A673 (cell line): Measurements from ENCODE around the gene RAP1GDS1. TPM values are rescaled to one million over a fixed set of nuclear protein-coding genes. Genes with fewer than 3 reads are reported as not detected.

Source experiments
- BruUV-seq: library from RNA; stranded (reverse); fragments of 400-500 nt; replicated peaks from 2 replicates; lab custom pipeline; 2021; lab: Mats Ljungman, UMichigan
- CTCF ChIA-PET: fragments of 300-600 bp; sonication (Branson Sonifier 250); formaldehyde crosslinking; loops from one replicate; lab custom pipeline; 2022; ENCODE audit warnings: antibody characterized with exemption; lab: Charles Lee
- POLR2A ChIA-PET: fragments of 300-600 bp; sonication (Branson Sonifier 250); formaldehyde crosslinking; loops from one replicate; lab custom pipeline; 2022; ENCODE audit warnings: antibody characterized with exemption; ENCODE audit not compliant: low non-redundant PET; lab: Charles Lee
- DNase-seq: peaks from one replicate; pipeline ENCODE4 v3.0.0-alpha.2; 2015; ENCODE audit warnings: low spot score
- H3K27ac ChIP-seq: fragments of 200-600 bp; sonication (generic); 2 replicates; pipeline ENCODE4 v1.5.1; 2016; ENCODE audit warnings: mixed run types, low read depth, mild to moderate bottlenecking, mixed read lengths, antibody characterized with exemption, low read length; ENCODE audit not compliant: poor library complexity, severe bottlenecking
- H3K27me3 ChIP-seq: fragments of 200-600 bp; sonication (generic); replicated peaks from 2 replicates; pipeline ENCODE4 v1.6.1; 2017; ENCODE audit warnings: mixed run types, low read depth, mild to moderate bottlenecking, mixed read lengths, antibody characterized with exemption, low read length; ENCODE audit not compliant: insufficient read depth, poor library complexity
- H3K36me3 ChIP-seq: fragments of 200-600 bp; sonication (generic); 2 replicates; pipeline ENCODE4 v1.6.1; 2016; ENCODE audit warnings: mixed run types, mild to moderate bottlenecking, mixed read lengths, antibody characterized with exemption, low read length; ENCODE audit not compliant: insufficient read depth, poor library complexity, severe bottlenecking
- H3K4me1 ChIP-seq: fragments of 200-600 bp; sonication (generic); 2 replicates; pipeline ENCODE4 v1.6.1; 2017; ENCODE audit warnings: mixed run types, mild to moderate bottlenecking, mixed read lengths, antibody characterized with exemption, low read length; ENCODE audit not compliant: insufficient read depth, poor library complexity, severe bottlenecking
- H3K4me3 ChIP-seq: fragments of 200-600 bp; sonication (generic); 2 replicates; pipeline ENCODE4 v1.5.1; 2016; ENCODE audit warnings: low read depth, mixed run types, mild to moderate bottlenecking, mixed read lengths, low read length; ENCODE audit not compliant: poor library complexity, severe bottlenecking
- H3K9me3 ChIP-seq: fragments of 200-600 bp; sonication (generic); 2 replicates; pipeline ENCODE4 v1.6.1; 2016; ENCODE audit warnings: mixed run types, low read depth, mild to moderate bottlenecking, mixed read lengths, antibody characterized with exemption, low read length; ENCODE audit not compliant: poor library complexity, severe bottlenecking
- EZH2 ChIP-seq: fragments of 200-600 bp; sonication (generic); IDR thresholded peaks from 2 replicates; pipeline ENCODE4 v1.6.1; 2017; ENCODE audit warnings: borderline replicate concordance, low read depth, mild to moderate bottlenecking, mixed read lengths, antibody characterized with exemption, low read length; ENCODE audit not compliant: poor library complexity, severe bottlenecking
- intact Hi-C: fragments of 100-400 bp; cut with micrococcal nuclease; formaldehyde crosslinking; loops from one replicate; pipeline ENCODE4 v1.10.0; 2022; ENCODE audit not compliant: unreplicated experiment
- total RNA-seq: library from RNA; stranded (reverse); gene quantifications from 2 replicates; pipeline ENCODE4 v1.2.3, GENCODE V29; 2021
- TF ChIP-seq, protein P1 (sequence below): fragments of 300-800, 200-600 bp; sonication (generic); conservative IDR thresholded peaks from 2 replicates; pipeline ENCODE4 v1.5.1; 2017; ENCODE audit warnings: low read depth, mild to moderate bottlenecking, antibody characterized with exemption, low read length, moderate library complexity, mixed read lengths

RAP1GDS1 gene
- total RNA-seq, 1 experiment from 2014 or later, result 44.5 TPM

DNA sequence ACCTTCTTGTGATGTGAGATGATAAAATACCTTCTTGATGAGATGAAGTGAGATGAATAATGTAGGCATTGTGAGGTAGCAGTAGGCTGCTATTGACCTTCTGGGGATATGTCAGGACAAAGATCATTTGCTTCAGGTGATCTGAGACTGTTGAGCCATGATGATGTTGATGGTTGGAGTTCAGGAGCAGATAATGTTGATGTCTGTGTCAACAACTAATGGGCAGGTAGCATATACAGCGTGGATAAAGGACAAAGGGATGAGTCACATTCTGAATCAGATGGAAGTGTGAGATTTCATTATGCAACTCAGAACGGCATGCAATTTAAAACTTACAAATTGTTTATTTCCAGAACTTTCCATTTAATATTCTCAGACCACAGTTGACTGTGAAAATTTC lies 57.3 kb downstream of the RAP1GDS1 start:
- ChIA-PET CTCF (no interaction called here), POLR2A (no interaction called here)
- DNase-seq, result no peak
- Histone ChIP-seq H3K36me3 (no peaks in the 10 kb centered on the region), H3K9me3 (peaks cover 6% of the 10 kb centered on the region), H3K27ac (no peak overlapping the region), H3K4me3 (no peak overlapping the region), H3K27me3 (no peaks in the 10 kb centered on the region), H3K4me1 (no peaks in the 10 kb centered on the region)
- BruUV-seq, result no TSS peak
- intact Hi-C loops, result no loop called here
- TF ChIP-seq, protein P1, sequence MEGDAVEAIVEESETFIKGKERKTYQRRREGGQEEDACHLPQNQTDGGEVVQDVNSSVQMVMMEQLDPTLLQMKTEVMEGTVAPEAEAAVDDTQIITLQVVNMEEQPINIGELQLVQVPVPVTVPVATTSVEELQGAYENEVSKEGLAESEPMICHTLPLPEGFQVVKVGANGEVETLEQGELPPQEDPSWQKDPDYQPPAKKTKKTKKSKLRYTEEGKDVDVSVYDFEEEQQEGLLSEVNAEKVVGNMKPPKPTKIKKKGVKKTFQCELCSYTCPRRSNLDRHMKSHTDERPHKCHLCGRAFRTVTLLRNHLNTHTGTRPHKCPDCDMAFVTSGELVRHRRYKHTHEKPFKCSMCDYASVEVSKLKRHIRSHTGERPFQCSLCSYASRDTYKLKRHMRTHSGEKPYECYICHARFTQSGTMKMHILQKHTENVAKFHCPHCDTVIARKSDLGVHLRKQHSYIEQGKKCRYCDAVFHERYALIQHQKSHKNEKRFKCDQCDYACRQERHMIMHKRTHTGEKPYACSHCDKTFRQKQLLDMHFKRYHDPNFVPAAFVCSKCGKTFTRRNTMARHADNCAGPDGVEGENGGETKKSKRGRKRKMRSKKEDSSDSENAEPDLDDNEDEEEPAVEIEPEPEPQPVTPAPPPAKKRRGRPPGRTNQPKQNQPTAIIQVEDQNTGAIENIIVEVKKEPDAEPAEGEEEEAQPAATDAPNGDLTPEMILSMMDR, result no peak
- no peak for TF ChIP-seq EZH2

DNA sequence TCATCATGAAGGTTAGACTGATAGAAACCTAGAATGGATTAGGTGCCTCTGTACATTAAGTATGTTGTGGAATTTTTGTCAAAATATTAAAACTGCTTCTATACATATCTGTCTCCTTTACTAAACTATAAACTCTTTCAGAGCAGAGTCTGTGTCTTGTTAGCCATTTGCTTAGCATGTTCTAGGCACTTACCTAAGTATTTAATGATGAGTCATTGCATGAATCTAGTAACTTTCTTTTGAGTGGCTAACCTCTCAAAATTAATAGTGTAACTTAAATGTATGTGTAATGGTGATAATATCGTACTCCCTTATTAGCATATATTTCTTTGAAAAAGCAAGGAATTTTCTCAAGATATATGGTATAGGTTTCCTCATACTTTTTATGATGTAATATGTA lies 57.8 kb downstream of the RAP1GDS1 start:
- Histone ChIP-seq H3K4me3 (no peak overlapping the region), H3K27ac (no peak overlapping the region), H3K27me3 (no peaks in the 10 kb centered on the region), H3K9me3 (peaks cover 6% of the 10 kb centered on the region), H3K4me1 (no peaks in the 10 kb centered on the region), H3K36me3 (no peaks in the 10 kb centered on the region)
- CTCF ChIA-PET, result no interaction called here
- no TSS peak for BruUV-seq
- POLR2A ChIA-PET, result no interaction called here
- TF ChIP-seq, protein P1, result no peak
- TF ChIP-seq EZH2, result no peak
- intact Hi-C loops, result no loop called here
- no peak for DNase-seq

DNA sequence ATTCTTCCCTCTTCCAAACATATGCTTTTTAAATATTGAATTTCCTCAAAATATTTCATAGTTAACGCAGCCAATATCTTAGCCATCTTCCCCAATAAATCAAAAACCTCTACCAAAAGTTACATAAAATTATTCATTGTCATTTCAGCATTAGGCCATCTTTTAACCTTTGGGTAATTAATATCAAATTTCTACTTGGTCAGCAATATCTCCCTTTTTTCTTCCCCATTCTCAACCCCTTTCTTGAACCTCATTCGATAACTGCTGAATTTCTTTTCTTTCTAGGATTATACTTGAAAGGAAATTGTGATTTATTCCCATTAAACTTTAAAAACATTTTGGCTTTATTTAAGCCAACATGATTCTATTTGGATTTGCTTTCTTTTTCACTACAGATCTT lies 65.0 kb downstream of the RAP1GDS1 start:
- no peak overlapping the region for H3K27ac ChIP-seq
- ChIA-PET POLR2A (no interaction called here), CTCF (no interaction called here)
- H3K4me3 ChIP-seq, result no peak overlapping the region
- H3K27me3 ChIP-seq, result no peaks in the 10 kb centered on the region
- H3K4me1 ChIP-seq, result no peaks in the 10 kb centered on the region
- intact Hi-C loops, result no loop called here
- DNase-seq, result no peak
- H3K9me3 ChIP-seq, result no peaks in the 10 kb centered on the region
- no peaks in the 10 kb centered on the region for H3K36me3 ChIP-seq
- no TSS peak for BruUV-seq
- TF ChIP-seq, protein P1, result no peak
- TF ChIP-seq EZH2, result no peak
